NB4 (cell line): ENCODE results near the gene MLN.

Experiments
- DNase-seq: peaks from one replicate; pipeline ENCODE4 v3.0.0; 2010; ENCODE audit warnings: low read depth
- H3K4me3 ChIP-seq: one replicate; pipeline ENCODE4 v1.5.1; 2011; ENCODE audit warnings: mild to moderate bottlenecking, low read depth, low read length, moderate library complexity
- CTCF ChIP-seq: IDR thresholded peaks from one replicate; pipeline ENCODE4 v1.5.1; 2012; ENCODE audit warnings: low read depth, low read length
- MAX ChIP-seq: IDR thresholded peaks from 2 replicates; pipeline ENCODE4 v1.6.1; 2011; ENCODE audit warnings: low read depth, low read length
- MYC ChIP-seq: IDR thresholded peaks from 2 replicates; pipeline ENCODE4 v1.6.1; 2011; ENCODE audit warnings: low read depth, low read length
- POLR2A ChIP-seq: IDR thresholded peaks from 2 replicates; pipeline ENCODE4 v1.6.1; 2011; ENCODE audit warnings: mild to moderate bottlenecking; ENCODE audit not compliant: insufficient read length; ENCODE audit errors: extremely low read depth

MLN gene

DNA sequence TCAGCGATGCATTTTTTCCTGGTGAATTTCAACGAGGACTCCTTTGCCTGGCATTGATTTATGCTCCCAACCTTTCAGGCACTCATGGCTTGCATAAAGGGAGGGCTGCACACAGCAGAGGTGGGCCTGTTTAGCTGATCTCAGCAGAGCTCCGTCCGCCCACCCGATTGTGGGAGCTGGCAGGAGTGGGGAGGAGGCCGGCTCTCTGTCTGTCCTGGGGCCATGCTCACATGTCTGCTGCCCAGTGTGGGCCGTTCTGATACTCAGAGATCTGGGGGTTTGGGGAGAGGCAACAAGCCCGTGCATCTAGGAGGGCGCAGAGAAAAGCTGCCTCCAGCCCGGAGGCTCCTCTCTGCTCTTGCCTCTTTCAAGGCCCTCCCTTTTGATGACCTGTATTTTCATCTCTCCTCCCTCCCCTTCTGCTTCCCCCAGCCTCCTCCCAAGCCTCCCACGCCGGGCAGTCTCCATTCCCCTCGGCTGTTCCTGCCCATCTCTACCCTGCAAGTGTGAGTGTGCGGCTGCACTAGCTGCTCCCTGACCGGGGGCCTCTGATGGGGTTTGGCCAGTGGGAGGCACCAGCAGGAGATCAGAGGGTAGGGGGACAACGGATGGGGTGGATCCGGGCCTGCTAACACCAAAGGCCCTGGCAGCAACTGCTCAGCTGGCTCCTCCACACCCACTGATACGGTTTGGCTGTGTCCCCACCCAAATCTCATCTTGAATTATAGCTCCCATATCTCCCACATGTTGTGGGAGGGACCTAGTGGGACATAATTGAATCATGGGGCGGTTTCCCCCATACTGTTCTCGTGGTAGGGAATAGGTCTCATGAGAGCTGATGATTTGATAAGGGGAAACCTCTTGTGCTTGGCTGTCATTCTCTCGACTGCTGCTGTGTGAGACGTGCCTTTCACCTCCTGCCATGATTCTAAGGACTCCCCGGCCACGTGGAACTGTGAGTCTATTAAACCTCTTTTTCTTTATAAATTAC, 39.6 kb upstream of the MLN start:
- TF ChIP-seq CTCF (no peak), MAX (no peak), POLR2A (no peak), MYC (no peak)
- DNase-seq, result peak; percentile 58
- no peak overlapping the region for H3K4me3 ChIP-seq

- TF ChIP-seq MAX (no peak), CTCF (no peak), POLR2A (no peak), MYC (no peak)
- no peak overlapping the region for H3K4me3 ChIP-seq
- DNase-seq, result no peak
Measured at GRCh38 chr6:33841868-33842267, 38.1 kb upstream of the MLN start.

- H3K4me3 ChIP-seq, result no peak overlapping the region
- DNase-seq, result no peak
- TF ChIP-seq MYC (no peak), CTCF (no peak), POLR2A (no peak), MAX (no peak)
Measured at GRCh38 chr6:33841070-33841469, 37.3 kb upstream of the MLN start.

- peak; percentile 97 for DNase-seq
- no peak overlapping the region for H3K4me3 ChIP-seq
- TF ChIP-seq CTCF, result no peak
- TF ChIP-seq MAX, result peak; percentile 69
- 0 out of 2 replicates have a peak, but pooled peaks have one; percentile 40 for TF ChIP-seq MYC
- no peak for TF ChIP-seq POLR2A
Measured at GRCh38 chr6:33840048-33840926, 36.5 kb upstream of the MLN start.

- TF ChIP-seq MAX, result no peak
- no peak for TF ChIP-seq CTCF
- TF ChIP-seq POLR2A, result no peak
- no peak for TF ChIP-seq MYC
- H3K4me3 ChIP-seq, result no peak overlapping the region
- peak; percentile 30 for DNase-seq
Measured at GRCh38 chr6:33839399-33840047, 35.7 kb upstream of the MLN start.
